ENCODE data around the gene SUSD1.

SUSD1 gene

DNA sequence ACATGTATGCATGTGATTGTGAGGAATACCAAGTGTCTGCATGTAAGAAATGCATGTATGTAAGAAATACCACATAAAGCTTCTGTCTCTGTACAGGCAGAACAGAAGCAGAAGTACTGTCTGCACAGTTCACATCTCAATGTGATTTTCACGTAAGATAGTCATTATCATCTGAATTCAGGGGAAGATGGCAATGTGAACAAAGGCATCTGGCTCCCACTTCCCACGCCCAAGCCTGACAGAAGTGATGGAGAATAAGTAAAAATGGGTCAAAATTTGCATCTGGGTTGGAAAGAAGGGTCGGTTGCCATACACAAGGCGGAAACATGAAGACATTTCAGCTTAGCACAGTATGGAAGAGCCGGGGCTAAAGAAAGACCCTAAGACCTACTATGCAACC, 71.7 kb downstream of the SUSD1 start:
- DNase-seq (ENCODE audit: low spot score), result no peak
- ChIA-PET CTCF (interaction anchor here (1.1 kb wide), 1 partner anchor 10 kb away, joined by 3 read pairs; no protein-coding TSS in a partner anchor), POLR2A (ENCODE audit: low non-redundant PET) (no interaction called here)
- no peak overlapping the region for H3K27ac ChIP-seq
- TF ChIP-seq, protein P1, sequence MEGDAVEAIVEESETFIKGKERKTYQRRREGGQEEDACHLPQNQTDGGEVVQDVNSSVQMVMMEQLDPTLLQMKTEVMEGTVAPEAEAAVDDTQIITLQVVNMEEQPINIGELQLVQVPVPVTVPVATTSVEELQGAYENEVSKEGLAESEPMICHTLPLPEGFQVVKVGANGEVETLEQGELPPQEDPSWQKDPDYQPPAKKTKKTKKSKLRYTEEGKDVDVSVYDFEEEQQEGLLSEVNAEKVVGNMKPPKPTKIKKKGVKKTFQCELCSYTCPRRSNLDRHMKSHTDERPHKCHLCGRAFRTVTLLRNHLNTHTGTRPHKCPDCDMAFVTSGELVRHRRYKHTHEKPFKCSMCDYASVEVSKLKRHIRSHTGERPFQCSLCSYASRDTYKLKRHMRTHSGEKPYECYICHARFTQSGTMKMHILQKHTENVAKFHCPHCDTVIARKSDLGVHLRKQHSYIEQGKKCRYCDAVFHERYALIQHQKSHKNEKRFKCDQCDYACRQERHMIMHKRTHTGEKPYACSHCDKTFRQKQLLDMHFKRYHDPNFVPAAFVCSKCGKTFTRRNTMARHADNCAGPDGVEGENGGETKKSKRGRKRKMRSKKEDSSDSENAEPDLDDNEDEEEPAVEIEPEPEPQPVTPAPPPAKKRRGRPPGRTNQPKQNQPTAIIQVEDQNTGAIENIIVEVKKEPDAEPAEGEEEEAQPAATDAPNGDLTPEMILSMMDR (conservative IDR thresholded peaks at IDR 0.05; ENCODE audit: low read depth), result no peak

DNA sequence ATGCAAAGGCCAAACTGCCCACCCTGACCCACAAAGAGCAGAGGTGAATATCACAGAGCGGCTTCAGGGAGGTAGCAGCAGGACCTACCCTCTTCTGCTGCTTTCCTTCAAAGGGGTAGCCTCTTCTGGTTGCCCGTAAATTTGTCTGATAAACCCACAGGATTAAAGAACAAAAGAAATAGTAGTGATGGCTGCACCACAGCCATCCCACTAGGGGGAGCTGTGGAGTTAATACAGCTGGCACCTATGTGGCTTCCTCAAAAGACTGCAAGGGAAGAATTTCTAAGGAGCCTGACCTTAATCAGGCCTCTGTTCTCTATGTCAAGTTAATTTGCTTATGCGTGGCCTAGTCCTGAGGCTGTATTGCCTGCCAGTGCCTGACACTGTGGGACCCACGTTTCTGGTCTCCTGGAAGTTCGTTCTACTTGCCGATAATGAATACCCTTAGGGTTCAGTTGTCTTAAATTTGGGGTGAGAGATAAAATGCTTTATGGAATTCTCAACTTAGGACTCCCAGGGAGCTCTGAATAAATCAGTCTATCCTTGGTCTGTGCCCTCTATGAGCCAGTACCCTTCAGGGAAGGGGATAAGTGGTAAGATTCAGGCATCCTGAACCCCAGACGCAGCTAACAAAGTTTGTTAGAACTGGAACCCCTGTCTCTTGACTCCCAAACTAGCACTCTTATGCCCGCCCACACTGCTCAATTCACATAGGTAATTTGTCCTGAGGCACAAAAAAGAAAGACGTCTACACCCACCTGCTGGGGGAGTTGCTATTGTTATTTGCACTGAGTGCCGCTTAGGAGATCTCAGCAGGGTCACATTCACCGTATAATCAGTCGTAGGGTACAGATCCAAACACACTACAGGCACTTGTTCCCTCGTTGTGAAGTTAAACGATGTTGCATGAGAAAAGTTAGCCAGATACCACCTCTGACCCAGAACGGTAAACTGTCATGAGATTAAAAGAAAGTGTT, 77.1 kb downstream of the SUSD1 start:
- TF ChIP-seq, protein P1 (conservative IDR thresholded peaks at IDR 0.05; ENCODE audit: low read depth), result peak; percentile 99
- no peak overlapping the region for H3K27ac ChIP-seq
- ChIA-PET POLR2A (ENCODE audit: low non-redundant PET) (no interaction called here), CTCF (interaction anchor here (0.5 to 2.1 kb wide), 24 partner anchors 8 to 1112 kb away, joined by 3 to 10 read pairs (median 4); partner anchors contain the start of gene PTBP3)
- DNase-seq (ENCODE audit: low spot score), result peak; percentile 88

DNA sequence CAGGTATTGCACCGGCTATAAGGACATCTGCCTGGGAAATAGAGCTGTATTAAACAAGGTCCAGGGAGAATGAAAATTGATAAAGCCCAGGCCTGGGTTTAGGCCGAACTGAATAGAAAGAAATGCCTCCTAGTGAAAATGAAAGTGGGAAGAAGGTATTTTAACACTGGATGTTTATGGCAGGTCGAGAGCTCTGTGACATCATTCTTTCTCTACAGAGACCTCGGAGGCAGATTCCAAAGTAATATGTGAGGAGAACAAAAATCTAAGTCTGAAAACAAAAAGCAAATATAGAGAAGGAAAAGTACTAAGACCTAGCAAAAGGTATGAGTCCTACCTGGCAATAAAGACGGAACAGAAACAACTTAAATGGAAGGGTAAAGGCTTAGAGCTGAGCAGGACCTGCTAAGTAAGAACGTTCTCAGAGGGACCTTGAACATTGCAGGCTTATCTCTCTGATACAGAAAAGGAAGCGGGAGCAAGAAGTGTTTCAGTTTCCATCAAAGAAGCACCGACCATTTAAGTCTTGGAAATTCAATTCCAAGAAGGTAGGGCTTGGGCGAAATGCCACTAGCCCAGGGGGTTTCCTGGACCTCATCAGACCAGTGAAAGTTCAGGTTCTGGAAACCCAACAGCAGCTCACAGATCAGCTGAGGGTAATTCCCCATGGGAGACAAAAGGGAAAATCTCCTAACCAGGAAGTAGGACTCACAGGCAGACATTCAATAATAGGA, 80.0 kb downstream of the SUSD1 start:
- DNase-seq (ENCODE audit: low spot score), result no peak
- ChIA-PET POLR2A (ENCODE audit: low non-redundant PET) (no interaction called here), CTCF (no interaction called here)
- H3K27ac ChIP-seq, result no peak overlapping the region
- TF ChIP-seq, protein P1 (conservative IDR thresholded peaks at IDR 0.05; ENCODE audit: low read depth), result no peak

DNA sequence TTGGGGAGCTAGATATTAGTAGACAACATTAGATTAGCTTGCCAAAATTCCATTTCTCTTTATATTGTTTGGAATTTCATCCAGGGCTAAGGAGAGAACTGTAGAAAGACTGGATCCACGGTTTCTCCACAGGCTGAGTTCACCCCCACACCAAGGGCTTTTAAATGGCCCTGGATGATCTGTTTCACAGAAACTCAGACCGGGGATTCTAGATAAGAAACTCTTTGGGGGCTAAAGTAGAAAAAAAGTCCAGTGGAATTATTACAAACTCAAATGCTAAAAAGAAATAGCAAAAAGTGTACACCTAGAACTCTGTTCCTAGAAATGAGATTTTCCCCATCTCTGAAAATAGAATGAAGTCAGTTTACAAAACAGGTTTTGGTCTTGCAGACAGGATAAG, 80.9 kb downstream of the SUSD1 start:
- POLR2A ChIA-PET (ENCODE audit: low non-redundant PET), result no interaction called here
- H3K27ac ChIP-seq, result no peak overlapping the region
- no peak for DNase-seq (ENCODE audit: low spot score)
- TF ChIP-seq, protein P1 (conservative IDR thresholded peaks at IDR 0.05; ENCODE audit: low read depth), result no peak
- CTCF ChIA-PET, result interaction anchor here (0.7 to 1.3 kb wide), 2 partner anchors 19 to 445 kb away, joined by 4 to 6 read pairs; no protein-coding TSS in a partner anchor

DNA sequence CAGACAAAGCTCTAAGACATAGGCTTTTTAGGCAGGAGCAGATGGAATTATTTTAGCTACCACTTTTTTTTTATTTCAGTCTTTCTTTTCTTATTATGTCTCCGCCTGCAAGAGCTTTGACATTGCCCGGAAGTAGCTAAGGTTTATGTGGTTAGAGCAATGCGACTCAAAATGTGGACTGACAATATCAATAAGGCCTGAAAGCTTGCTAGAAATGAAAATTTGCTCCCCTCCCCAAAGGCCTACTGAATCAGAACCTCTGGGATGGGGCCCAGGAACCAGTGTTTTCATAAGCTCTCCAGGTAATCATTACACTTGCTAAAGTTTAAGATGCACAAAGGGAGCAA, 81.3 kb downstream of the SUSD1 start:
- ChIA-PET CTCF (interaction anchor here (0.6 to 1.3 kb wide), 5 partner anchors 10 to 445 kb away, joined by 3 to 6 read pairs (median 4); no protein-coding TSS in a partner anchor), POLR2A (ENCODE audit: low non-redundant PET) (no interaction called here)
- no peak for DNase-seq (ENCODE audit: low spot score)
- H3K27ac ChIP-seq, result no peak overlapping the region
- TF ChIP-seq, protein P1 (conservative IDR thresholded peaks at IDR 0.05; ENCODE audit: low read depth), result no peak

DNA sequence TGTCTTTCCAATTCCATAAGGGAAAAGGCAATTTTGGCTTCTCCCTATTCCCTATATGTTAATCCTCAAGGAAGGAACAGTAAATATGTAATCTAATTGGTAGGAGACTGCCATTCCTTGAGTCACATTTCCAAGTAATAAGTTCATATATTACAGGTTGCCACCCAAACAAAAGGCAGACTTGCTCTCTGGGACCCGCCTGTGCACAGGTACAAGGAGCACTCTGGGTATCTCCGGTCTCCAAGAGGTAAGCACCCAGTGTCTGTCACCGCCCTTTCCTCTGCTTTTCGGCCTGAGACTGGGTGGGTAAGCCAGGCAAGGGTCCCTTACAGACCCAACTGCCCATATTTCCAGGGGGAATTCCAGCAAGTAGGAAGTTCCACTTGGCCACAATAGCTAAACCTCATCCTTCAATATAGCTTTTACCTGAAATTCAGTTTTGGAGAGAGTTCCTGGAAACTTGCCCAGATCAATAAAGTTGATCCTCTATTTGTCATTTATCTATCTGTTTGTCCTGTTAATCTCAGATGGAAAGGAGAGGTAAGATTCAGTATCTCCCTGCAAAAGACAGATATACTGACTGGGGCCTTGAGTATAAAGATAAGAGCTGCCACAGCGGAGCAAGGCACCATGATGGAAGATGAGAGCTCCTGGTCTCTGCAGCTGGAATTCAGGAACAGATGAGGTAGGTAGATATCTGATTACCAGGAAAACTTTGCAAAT, 81.8 kb downstream of the SUSD1 start:
- DNase-seq (ENCODE audit: low spot score), result no peak

More for the DNA sequence above, 81.8 kb downstream of the SUSD1 start:
- ChIA-PET POLR2A (ENCODE audit: low non-redundant PET) (no interaction called here), CTCF (interaction anchor here (0.6 to 1.3 kb wide), 6 partner anchors 9 to 445 kb away, joined by 3 to 6 read pairs (median 4); no protein-coding TSS in a partner anchor)
- TF ChIP-seq, protein P1 (conservative IDR thresholded peaks at IDR 0.05; ENCODE audit: low read depth), result no peak
- H3K27ac ChIP-seq, result no peak overlapping the region
